Measurements from ENCODE around the gene ZNRD2. TPM values are rescaled to one million over a fixed set of nuclear protein-coding genes. Genes with fewer than 3 reads are reported as not detected.
"Not testable (repeated sequence)": the region's sequence is repeated elsewhere in the genome, so short reads cannot be mapped to it uniquely, and the experiment has no call there.

The ZNRD2 gene
- total RNA-seq, 1 donor from 2014 or later: 32.2 TPM

DNA sequence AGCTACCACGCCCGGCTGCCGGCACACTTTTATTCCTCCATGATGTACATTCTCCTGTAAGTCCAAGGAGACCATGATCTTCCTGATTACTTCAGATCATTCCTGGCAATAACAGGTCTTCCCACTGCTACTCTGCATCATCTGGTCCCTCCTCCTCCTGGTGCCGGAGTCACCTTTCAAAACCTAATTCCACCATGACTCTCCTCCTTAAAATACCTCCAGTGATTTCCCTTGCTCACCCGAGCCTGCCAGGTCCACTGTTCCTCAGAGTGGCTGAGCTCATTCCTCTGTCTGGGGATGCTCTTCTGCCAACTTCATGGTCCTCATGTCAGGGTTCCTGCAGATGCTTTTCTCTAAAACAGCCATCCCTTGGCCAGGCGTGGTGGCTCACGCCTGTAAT is 8.3 kb upstream of the ZNRD2 start:
- peaks cover 24% of the 10 kb centered on the region for H3K4me1 Mint-ChIP-seq
- no peaks in the 10 kb centered on the region for H3K9me3 Mint-ChIP-seq
- peak overlapping the region; percentile 10 for H3K27ac Mint-ChIP-seq (ENCODE audit: unreplicated experiment)
- peak overlapping the region; percentile 29 for H3K4me3 Mint-ChIP-seq
- DNase-seq (ENCODE audit: low read depth, low spot score): no peak
- no peaks in the 10 kb centered on the region for H3K36me3 Mint-ChIP-seq (ENCODE audit: low read depth)
- TF ChIP-seq CTCF (conservative IDR thresholded peaks at IDR 0.05): no peak
- H3K27me3 Mint-ChIP-seq (ENCODE audit: low read depth): peaks cover 4% of the 10 kb centered on the region

DNA sequence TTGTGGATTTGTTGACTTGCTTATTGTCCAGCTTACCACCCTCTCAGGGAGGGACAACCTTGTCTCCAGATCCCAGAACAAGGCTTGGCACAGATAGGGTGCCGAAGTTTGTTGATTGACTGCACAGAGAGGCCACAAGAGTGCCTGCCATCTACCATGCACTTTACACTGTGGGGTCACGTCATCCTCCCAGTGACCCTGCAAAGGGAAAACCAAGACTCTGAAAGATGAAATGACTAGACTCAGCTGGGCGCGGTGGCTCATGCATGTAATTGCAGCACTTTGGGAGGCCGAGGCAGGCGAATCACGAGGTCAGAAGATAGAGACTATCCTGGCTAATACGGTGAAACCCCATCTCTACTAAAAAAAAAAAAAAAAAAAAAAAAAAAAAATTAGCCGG is 7.5 kb upstream of the ZNRD2 start:
- no peak for DNase-seq (ENCODE audit: low read depth, low spot score)
- H3K9me3 Mint-ChIP-seq: no peaks in the 10 kb centered on the region
- no peak overlapping the region for H3K27ac Mint-ChIP-seq (ENCODE audit: unreplicated experiment)
- H3K36me3 Mint-ChIP-seq (ENCODE audit: low read depth): no peaks in the 10 kb centered on the region
- no peak overlapping the region for H3K4me3 Mint-ChIP-seq
- H3K4me1 Mint-ChIP-seq: peaks cover 18% of the 10 kb centered on the region
- no peak for TF ChIP-seq CTCF (conservative IDR thresholded peaks at IDR 0.05)
- H3K27me3 Mint-ChIP-seq (ENCODE audit: low read depth): no peaks in the 10 kb centered on the region

- TF ChIP-seq CTCF (conservative IDR thresholded peaks at IDR 0.05): no peak
- Mint-ChIP-seq H3K27me3 (ENCODE audit: low read depth) (no peaks in the 10 kb centered on the region), H3K4me3 (no peak overlapping the region), H3K9me3 (no peaks in the 10 kb centered on the region), H3K36me3 (ENCODE audit: low read depth) (no peaks in the 10 kb centered on the region), H3K27ac (ENCODE audit: unreplicated experiment) (no peak overlapping the region), H3K4me1 (peaks cover 25% of the 10 kb centered on the region)
- DNase-seq (ENCODE audit: low read depth, low spot score): no peak
Measured at GRCh38 chr11:65563601-65564000, 6.7 kb upstream of the ZNRD2 start.

GRCh38 chr11:65564879-65565559 is 5.3 kb upstream of the ZNRD2 start:
- H3K9me3 Mint-ChIP-seq; H3K27ac Mint-ChIP-seq (ENCODE audit: unreplicated experiment); DNase-seq (ENCODE audit: low read depth, low spot score); H3K36me3 Mint-ChIP-seq (ENCODE audit: low read depth); H3K27me3 Mint-ChIP-seq (ENCODE audit: low read depth): not testable (repeated sequence)
- Mint-ChIP-seq H3K4me3 (peak overlapping the region; percentile 44), H3K4me1 (peaks cover 36% of the 10 kb centered on the region)

DNA sequence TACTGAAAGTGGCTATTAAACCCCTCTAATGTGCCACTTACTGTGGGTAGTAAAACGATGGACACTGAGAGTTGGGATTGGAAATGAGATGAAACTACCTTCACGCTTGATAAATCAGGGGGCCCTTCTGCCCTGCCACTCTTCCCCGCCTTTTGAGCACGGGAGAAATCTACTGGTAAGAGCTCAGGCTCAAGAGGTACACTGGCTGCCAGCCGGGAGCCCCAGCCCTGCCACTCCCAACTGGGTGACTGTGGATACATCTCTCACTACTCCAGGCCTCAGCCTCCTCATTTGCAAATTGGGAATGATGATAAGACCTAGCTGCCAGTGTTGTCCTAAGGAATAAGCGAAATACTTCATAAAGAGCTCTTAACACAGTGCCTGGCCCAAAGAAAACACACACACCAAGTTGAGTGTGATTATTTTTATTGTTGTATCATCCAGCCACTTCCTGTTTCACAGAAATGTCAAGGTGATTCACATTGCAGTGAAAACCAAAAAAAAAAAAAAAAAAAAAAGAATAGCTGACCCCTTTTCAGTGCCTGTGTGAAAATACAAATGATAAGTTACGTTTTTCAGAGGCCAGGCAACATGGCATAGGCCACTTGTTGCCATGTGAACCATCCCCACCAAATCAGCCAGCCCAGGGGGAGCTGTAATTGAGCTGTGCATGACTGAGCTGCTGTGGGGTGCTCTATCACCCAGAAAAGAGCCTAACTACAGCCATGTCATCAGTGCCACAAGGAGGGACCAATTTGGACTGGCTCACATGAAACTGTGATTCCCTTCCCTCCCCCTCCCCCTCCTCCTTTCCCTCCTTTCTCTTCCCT is 4.4 kb upstream of the ZNRD2 start:
- no peak for TF ChIP-seq CTCF (conservative IDR thresholded peaks at IDR 0.05)
- H3K4me3 Mint-ChIP-seq: peak overlapping the region; percentile 44
- H3K9me3 Mint-ChIP-seq: no peaks in the 10 kb centered on the region

More for the DNA sequence above, 4.4 kb upstream of the ZNRD2 start:
- Mint-ChIP-seq H3K4me1 (peaks cover 34% of the 10 kb centered on the region), H3K27ac (ENCODE audit: unreplicated experiment) (no peak overlapping the region), H3K27me3 (ENCODE audit: low read depth) (peaks cover 6% of the 10 kb centered on the region), H3K36me3 (ENCODE audit: low read depth) (peaks cover 2% of the 10 kb centered on the region)
- DNase-seq (ENCODE audit: low read depth, low spot score): no peak
